Esophagus (tissue), 2 donors: ENCODE results near the gene TRIM2. TPM values are rescaled to one million over a fixed set of nuclear protein-coding genes. Genes with fewer than 3 reads are reported as not detected.
A peak's percentile ranks its signal among the peaks of the same experiment; 100 is the strongest.

Experiments
- H3K27ac ChIP-seq, 2 donors: one replicate each; pipeline ENCODE4 v1.5.1; 2013; ENCODE audit warnings: low read depth in 2 of 2, mild to moderate bottlenecking in 2 of 2, inconsistent platforms in 1 of 2, low read length in 1 of 2, moderate library complexity in 1 of 2
- H3K27me3 ChIP-seq, 2 donors: one replicate each; pipeline ENCODE4 v1.6.1; 2013; ENCODE audit warnings: low read length in 2 of 2, control low read depth in 1 of 2, mild to moderate bottlenecking in 1 of 2; ENCODE audit not compliant: insufficient read depth in 2 of 2, control insufficient read depth in 1 of 2
- H3K36me3 ChIP-seq, 2 donors: one replicate each; pipeline ENCODE4 v1.6.1; 2013; ENCODE audit warnings: low read length in 1 of 2; ENCODE audit not compliant: control insufficient read depth in 2 of 2, insufficient read depth in 2 of 2
- H3K4me1 ChIP-seq, 2 donors: one replicate each; pipeline ENCODE4 v1.6.1; 2013; ENCODE audit warnings: low read length in 1 of 2; ENCODE audit not compliant: control insufficient read depth in 2 of 2, insufficient read depth in 2 of 2
- H3K4me3 ChIP-seq, 2 donors: one replicate each; pipeline ENCODE4 v1.5.1; 2013; ENCODE audit warnings: low read length in 2 of 2, mild to moderate bottlenecking in 2 of 2, low read depth in 1 of 2, moderate library complexity in 1 of 2
- H3K9me3 ChIP-seq, 2 donors: one replicate each; pipeline ENCODE4 v1.6.1; 2013; ENCODE audit warnings: mild to moderate bottlenecking in 2 of 2, low read depth in 1 of 2, low read length in 1 of 2, moderate library complexity in 1 of 2; ENCODE audit not compliant: control insufficient read depth in 2 of 2, insufficient read depth in 1 of 2
- whole genome bisulfite sequencing, 2 donors: extraction: QIAGEN DNeasy Blood & Tissue Kit; methylation state at CpG; one replicate each; pipeline ENCODE4 v1.1.7; 2013; 5-methylcytosine and 5-hydroxymethylcytosine counted together
- polyA plus RNA-seq, 2 donors: library from polyadenylated mRNA; stranded (reverse); fragments of 200-250 nt; gene quantifications; one replicate each; pipeline ENCODE4 v1.2.3, GENCODE V29; 2013
- donor health status: healthy with polysubstance abuse.
- donor health status: Bipolar disorder and iron deficiency.

TRIM2 gene
- polyA plus RNA-seq, 2 donors: 4.0 to 8.8 TPM

DNA sequence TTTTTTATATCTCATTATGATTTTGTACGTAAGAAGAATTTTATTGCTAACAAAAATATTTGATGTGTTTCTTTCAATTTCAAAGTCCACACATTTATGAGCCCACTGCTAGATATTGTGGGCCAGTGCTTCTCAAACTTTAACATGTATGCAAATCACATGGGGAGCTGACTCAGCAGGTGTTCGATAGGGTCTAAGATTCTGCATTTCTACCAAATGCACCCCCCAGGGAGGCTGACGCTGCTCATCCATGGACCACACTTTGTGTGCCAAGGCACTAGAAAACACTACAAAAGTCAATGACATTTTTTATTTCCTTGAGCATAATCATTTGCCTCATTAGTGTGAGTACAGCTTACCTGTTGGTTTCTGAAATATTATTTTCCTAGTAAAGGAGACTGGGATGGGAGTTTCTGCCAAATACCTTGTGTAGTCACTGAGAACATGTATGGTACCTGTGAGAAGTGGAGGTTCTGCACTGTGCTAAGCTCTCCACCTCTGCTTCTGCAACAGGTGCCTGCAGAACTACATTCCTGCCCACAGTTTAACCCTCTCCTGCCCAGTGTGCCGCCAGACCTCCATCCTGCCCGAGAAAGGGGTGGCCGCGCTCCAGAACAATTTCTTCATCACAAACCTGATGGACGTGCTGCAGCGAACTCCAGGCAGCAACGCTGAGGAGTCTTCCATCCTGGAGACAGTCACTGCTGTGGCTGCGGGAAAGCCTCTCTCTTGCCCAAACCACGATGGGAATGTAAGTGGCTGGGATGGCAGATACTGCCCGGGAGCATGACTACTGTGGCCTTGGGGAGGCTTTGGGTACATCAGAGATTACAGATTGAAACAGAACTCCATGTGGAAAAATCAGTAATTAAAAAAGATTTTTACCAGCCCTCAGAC, 71.4 kb downstream of the TRIM2 start:
- Histone ChIP-seq H3K4me1 (peaks cover 0 to 3% of the 10 kb centered on the region in 2 donors), H3K27me3 (no peaks in the 10 kb centered on the region), H3K36me3 (no peaks in the 10 kb centered on the region), H3K27ac (no peak overlapping the region), H3K4me3 (no peak overlapping the region), H3K9me3 (no peaks in the 10 kb centered on the region)
- WGBS, 2 donors: 87 to 92% methylated on average over 13 of the region's 13 CpGs

DNA sequence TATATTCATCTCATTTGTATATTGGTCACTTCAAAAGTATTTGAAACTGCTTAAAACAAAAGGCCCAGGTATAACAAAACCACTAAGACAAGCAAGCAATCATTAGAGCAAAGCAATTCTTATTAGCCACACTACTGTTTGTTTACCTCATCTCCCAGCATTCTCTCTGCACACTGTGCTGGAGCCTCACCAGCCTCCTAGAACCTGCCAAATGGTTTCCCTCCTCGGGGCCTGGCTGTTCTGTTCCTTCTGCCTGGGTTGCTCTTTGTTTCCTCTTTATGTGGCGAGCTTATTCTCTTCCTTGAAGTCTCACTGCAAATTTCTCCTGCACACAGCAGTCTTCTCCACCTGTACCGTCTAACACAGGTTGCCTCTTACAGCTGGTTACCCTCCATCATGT, 72.7 kb downstream of the TRIM2 start:
- Histone ChIP-seq H3K4me3 (peak overlapping the region in 1 of 2 donors; percentile 12), H3K27ac (no peak overlapping the region), H3K27me3 (no peaks in the 10 kb centered on the region), H3K9me3 (no peaks in the 10 kb centered on the region), H3K36me3 (no peaks in the 10 kb centered on the region), H3K4me1 (peaks cover 0 to 3% of the 10 kb centered on the region in 2 donors)
- WGBS, 2 donors: 44 to 48% methylated on average over 3 of the region's 3 CpGs

DNA sequence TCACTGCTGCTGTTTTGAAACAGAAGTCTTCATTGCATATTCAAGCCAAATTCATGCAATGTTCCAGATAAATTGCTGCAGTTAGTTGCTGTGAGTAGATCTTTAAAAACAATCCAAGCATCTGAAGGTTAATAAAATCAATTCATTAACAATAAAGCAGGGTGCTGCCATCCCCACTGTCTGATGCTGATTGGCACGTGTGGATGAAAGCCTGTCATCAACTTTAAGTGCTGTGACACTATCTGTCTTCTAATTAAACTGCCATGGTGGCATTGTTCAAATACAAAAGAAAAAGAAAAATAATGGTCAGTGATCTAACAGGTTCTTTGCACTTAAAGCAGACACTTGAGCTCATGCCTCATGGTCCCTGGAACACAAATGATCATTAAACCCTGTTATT, 77.2 kb downstream of the TRIM2 start:
- Histone ChIP-seq H3K9me3 (no peaks in the 10 kb centered on the region), H3K27ac (no peak overlapping the region), H3K4me3 (no peak overlapping the region), H3K27me3 (no peaks in the 10 kb centered on the region), H3K4me1 (peaks cover 0 to 3% of the 10 kb centered on the region in 2 donors), H3K36me3 (no peaks in the 10 kb centered on the region)
- 78 to 85% methylated on average over 1 of the region's 1 CpG for WGBS, 2 donors

DNA sequence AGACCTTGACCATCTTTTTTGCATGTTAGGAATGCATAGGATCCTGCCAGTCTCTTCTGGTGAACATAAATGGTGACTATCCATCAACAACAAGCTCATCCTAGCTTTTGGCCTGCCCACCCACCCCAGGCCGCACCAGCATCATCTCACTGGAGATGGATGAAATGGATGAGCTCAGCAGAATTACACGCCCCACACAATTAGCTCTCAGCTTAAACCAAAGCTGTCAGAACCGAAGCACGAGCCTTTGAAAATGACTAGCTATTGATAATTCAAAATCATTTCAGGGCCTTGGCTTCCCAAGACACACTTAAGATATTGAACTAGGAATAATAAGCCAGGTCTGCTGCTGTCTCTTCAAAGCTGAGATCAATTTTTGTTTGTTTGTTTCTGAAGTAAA, 77.8 kb downstream of the TRIM2 start:
- H3K36me3 ChIP-seq: no peaks in the 10 kb centered on the region

DNA sequence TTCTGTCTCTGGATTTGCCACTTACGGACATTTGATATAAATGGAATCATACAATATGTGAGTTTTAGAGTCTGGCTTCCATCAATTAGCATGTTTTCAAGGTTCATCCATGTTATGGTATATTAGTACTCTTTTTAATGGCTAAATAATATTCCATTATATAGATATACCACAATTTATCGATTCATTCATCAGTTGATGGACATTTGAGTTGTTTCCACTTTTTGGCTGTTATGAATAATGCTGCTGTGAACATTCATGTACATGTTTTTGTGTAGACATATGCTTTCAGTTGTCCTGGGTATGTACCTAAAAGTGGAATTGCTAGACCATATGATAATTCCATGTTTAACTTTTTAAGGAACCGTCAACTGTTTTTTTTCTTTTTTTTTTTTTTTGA, 79.0 kb downstream of the TRIM2 start:
- 96 to 97% methylated on average over 3 of the region's 3 CpGs for WGBS, 2 donors
- Histone ChIP-seq H3K9me3 (no peaks in the 10 kb centered on the region), H3K27me3 (no peaks in the 10 kb centered on the region), H3K4me3 (no peak overlapping the region), H3K4me1 (no peaks in the 10 kb centered on the region), H3K27ac (no peak overlapping the region), H3K36me3 (no peaks in the 10 kb centered on the region)

More for the DNA sequence above, 77.8 kb downstream of the TRIM2 start:
- peaks cover 0 to 2% of the 10 kb centered on the region in 2 donors for H3K4me1 ChIP-seq
- no peak overlapping the region for H3K27ac ChIP-seq
- H3K27me3 ChIP-seq: no peaks in the 10 kb centered on the region
- H3K9me3 ChIP-seq: no peaks in the 10 kb centered on the region
- no peak overlapping the region for H3K4me3 ChIP-seq
- WGBS, 2 donors: 93 to 95% methylated on average over 4 of the region's 4 CpGs

DNA sequence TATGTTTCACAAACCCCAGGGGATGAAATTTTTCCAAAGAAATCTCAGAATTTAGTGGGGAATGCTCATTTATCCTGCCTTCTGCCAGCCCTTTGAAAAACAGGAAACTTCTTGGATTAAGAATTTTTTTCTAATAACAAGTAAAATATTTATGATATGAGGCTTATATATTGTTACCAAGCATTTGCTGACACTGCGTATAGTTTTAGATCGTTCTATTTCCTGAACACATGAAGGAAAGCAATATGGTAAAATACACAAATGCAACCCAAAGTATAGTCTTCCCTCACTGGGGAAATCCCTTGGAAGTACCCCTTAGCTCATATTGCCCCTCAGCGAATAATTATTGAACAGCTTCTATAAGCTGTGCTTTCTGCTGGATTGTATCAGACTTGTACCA, 85.9 kb downstream of the TRIM2 start:
- Histone ChIP-seq H3K36me3 (no peaks in the 10 kb centered on the region), H3K27me3 (no peaks in the 10 kb centered on the region), H3K4me3 (no peak overlapping the region), H3K9me3 (no peaks in the 10 kb centered on the region), H3K27ac (no peak overlapping the region), H3K4me1 (no peaks in the 10 kb centered on the region)
- 92 to 95% methylated on average over 3 of the region's 3 CpGs for WGBS, 2 donors

DNA sequence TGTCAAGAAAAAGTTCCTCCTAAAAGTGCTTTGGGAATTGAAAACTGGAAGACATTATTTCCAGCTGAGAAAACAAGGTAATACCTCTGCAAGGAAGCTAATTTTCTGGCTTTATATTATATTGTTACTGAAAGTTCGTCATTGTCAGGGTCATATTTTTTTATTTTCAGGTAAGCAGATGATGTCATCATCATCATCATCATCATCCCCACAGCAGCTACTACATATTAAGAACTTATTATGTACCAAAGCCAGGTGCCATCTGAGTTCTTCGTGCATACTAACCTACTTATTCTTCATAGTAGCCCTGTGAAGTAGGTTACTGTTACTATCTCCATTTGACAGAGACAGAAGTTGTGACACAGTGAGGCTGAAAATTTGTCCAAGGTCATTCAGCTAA, 87.3 kb downstream of the TRIM2 start:
- WGBS, 2 donors: 92 to 94% methylated on average over 2 of the region's 2 CpGs
- no peaks in the 10 kb centered on the region for H3K9me3 ChIP-seq
- H3K36me3 ChIP-seq: peaks cover 0 to 3% of the 10 kb centered on the region in 2 donors
- H3K4me1 ChIP-seq: peaks cover 0 to 6% of the 10 kb centered on the region in 2 donors
- no peak overlapping the region for H3K4me3 ChIP-seq
- H3K27ac ChIP-seq: no peak overlapping the region
- no peaks in the 10 kb centered on the region for H3K27me3 ChIP-seq

DNA sequence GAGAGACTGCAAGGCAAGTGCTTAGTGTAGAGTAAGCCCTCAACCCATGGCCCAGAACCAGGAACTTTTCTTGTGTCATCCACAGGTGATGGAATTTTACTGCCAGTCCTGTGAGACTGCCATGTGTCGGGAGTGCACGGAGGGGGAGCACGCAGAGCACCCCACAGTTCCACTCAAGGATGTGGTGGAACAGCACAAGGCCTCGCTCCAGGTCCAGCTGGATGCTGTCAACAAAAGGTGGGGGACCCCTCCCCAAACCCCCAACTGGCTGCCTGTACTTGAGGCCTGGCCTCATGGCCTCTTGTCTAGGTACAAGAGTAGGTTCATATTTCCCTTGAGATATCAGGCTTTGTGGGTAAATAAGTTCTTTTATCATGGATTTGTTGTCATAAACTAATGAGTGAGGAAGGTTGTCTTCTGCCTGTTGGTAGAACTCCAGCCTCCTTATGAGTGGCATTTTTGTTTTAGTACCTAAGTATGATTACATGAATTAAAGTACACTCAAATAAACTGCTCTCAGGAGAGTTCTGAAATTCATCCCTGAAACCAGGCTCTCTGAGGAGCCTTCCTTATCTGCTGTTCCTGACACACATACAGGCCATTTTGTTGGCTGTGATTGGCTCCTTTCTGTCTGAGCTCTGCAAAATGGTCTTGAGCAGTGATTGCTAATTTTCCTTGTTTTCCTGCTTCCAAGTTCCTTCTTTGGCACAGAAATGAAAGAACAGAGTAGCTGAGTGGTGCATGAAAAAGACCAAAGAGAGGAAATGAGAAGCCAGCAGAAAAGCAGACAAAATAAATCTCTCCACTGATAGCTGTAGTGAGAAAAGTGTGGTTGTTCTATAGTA, 88.9 kb downstream of the TRIM2 start:
- Histone ChIP-seq H3K27me3 (no peaks in the 10 kb centered on the region), H3K27ac (no peak overlapping the region), H3K36me3 (peaks cover 0 to 3% of the 10 kb centered on the region in 2 donors), H3K4me3 (no peak overlapping the region), H3K9me3 (no peaks in the 10 kb centered on the region), H3K4me1 (peaks cover 0 to 8% of the 10 kb centered on the region in 2 donors)
- 97 to 100% methylated on average over 4 of the region's 4 CpGs for WGBS, 2 donors

DNA sequence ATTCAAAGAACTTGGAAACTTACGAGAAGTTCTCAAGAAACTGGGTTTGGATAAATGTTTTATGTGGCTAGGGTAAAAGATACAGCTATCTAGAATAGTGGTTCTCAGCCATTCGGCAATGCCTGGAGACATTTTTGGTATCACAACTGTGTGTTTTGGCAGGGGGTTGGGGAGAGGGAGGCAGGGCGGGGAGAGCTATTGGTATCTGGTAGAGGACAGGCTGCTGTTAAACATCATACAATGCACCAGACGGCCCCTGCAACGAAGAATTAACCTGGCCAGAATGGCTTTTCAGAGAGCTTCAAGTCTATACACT, 89.5 kb downstream of the TRIM2 start:
- H3K4me1 ChIP-seq: peaks cover 0 to 8% of the 10 kb centered on the region in 2 donors
- H3K36me3 ChIP-seq: peaks cover 0 to 3% of the 10 kb centered on the region in 2 donors
- no peak overlapping the region for H3K27ac ChIP-seq
- no peak overlapping the region for H3K4me3 ChIP-seq
- no peaks in the 10 kb centered on the region for H3K27me3 ChIP-seq
- H3K9me3 ChIP-seq: no peaks in the 10 kb centered on the region
- 80 to 93% methylated on average over 5 of the region's 5 CpGs for WGBS, 2 donors
